Smooth muscle cell (in vitro differentiated cells): ENCODE measurements around the gene EED. TPM values are rescaled to one million over a fixed set of nuclear protein-coding genes. Genes with fewer than 3 reads are reported as not detected.
"Not testable (repeated sequence)": the region's sequence is repeated elsewhere in the genome, so short reads cannot be mapped to it uniquely, and the experiment has no call there.

Experiments used
- DNase-seq: peaks from one replicate; lab custom pipeline; 2025; ENCODE audit not compliant: unreplicated experiment; lab: John Stamatoyannopoulos, UW
- H2AFZ ChIP-seq: fragments of 200-600 bp; sonication (generic); 2 replicates; pipeline ENCODE4 v1.6.0; 2016; ENCODE audit warnings: antibody characterized with exemption, low read depth, mild to moderate bottlenecking
- H3F3A ChIP-seq: fragments of 200-600 bp; sonication (generic); 2 replicates; pipeline ENCODE4 v1.6.0; 2017; ENCODE audit warnings: antibody characterized with exemption, low read depth
- H3K27ac ChIP-seq: fragments of 200-600 bp; sonication (generic); 2 replicates; pipeline ENCODE4 v1.5.1; 2016; ENCODE audit warnings: low read depth, mild to moderate bottlenecking
- H3K27me3 ChIP-seq: fragments of 200-600 bp; sonication (generic); 2 replicates; pipeline ENCODE4 v1.6.1; 2016; ENCODE audit warnings: low read depth, mild to moderate bottlenecking
- H3K36me3 ChIP-seq: fragments of 200-600 bp; sonication (generic); 2 replicates; pipeline ENCODE4 v1.5.1; 2016; ENCODE audit warnings: low read depth
- H3K4me1 ChIP-seq: fragments of 200-600 bp; sonication (generic); 2 replicates; pipeline ENCODE4 v1.5.1; 2016; ENCODE audit warnings: low read depth
- H3K4me2 ChIP-seq: fragments of 200-600 bp; sonication (generic); 2 replicates; pipeline ENCODE4 v1.6.0; 2016; ENCODE audit warnings: mild to moderate bottlenecking
- H3K4me3 ChIP-seq: fragments of 200-600 bp; sonication (generic); 2 replicates; pipeline ENCODE4 v1.5.1; 2016; ENCODE audit warnings: mild to moderate bottlenecking
- H3K79me2 ChIP-seq: fragments of 200-600 bp; sonication (generic); 2 replicates; pipeline ENCODE4 v1.6.0; 2016; ENCODE audit warnings: low read depth, mild to moderate bottlenecking
- H3K9ac ChIP-seq: fragments of 200-600 bp; sonication (generic); 2 replicates; pipeline ENCODE4 v1.6.0; 2016; ENCODE audit warnings: low read depth
- H3K9me3 ChIP-seq: fragments of 200-600 bp; sonication (generic); replicated peaks from 2 replicates; pipeline ENCODE4 v1.5.1; 2016; ENCODE audit warnings: low read depth
- H4K20me1 ChIP-seq: fragments of 200-600 bp; sonication (generic); 2 replicates; pipeline ENCODE4 v1.6.0; 2016; ENCODE audit warnings: low read depth
- WGBS: methylation state at CpG from one replicate; pipeline ENCODE4 v1.1.7; 2016; ENCODE audit warnings: low lambda C conversion rate; 5-methylcytosine and 5-hydroxymethylcytosine counted together
- polyA plus RNA-seq: library from polyadenylated mRNA; unstranded; fragments of >200 nt; fragmentation: Nextera tagmentation; extraction: Ambion mirVana; gene quantifications from 2 replicates; pipeline ENCODE4 v1.2.1, GENCODE V29; 2016
- total RNA-seq: library from RNA; depleted of rRNA; stranded (reverse); fragments of >200 nt; gene quantifications from 2 replicates; pipeline ENCODE4 v1.2.3, GENCODE V29; 2014
- TF ChIP-seq, protein P1 (sequence below): fragments of 200-600 bp; sonication (generic); IDR thresholded peaks from 2 replicates; pipeline ENCODE4 v1.5.1; 2017; ENCODE audit warnings: borderline replicate concordance, mild to moderate bottlenecking, antibody characterized with exemption; ENCODE audit not compliant: insufficient read depth, poor library complexity, severe bottlenecking

The EED gene
- total and polyA plus RNA-seq, 2 experiments from 2014 or later = 18.6 to 38.7 TPM

DNA sequence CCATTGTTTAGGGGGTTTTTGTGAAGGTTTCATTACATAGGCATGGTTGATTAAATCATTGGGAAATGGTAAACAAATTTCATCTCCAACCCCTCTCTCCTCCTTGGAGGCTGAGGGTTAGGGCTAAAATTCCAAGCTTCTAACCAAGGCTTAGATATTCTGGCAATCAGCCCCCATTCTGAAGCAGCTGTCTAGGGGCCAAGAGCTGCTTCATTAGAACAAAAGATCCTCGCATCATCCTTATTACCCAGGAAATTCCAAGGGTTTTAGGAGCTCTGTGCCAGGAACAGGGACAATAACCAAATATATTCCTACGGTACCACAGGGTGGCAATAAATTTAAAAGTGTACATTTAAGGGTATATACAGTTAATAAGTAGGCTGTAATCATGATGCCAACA, 22.5 kb upstream of the EED start:
- H3K27me3 ChIP-seq = no peaks in the 10 kb centered on the region
- H3K9me3 ChIP-seq = no peaks in the 10 kb centered on the region
- H3K4me1 ChIP-seq = no peaks in the 10 kb centered on the region
- H3K4me2 ChIP-seq = no peak overlapping the region
- no peaks in the 10 kb centered on the region for H4K20me1 ChIP-seq
- 80% methylated on average over 2 of the region's 2 CpGs for WGBS
- TF ChIP-seq, protein P1, sequence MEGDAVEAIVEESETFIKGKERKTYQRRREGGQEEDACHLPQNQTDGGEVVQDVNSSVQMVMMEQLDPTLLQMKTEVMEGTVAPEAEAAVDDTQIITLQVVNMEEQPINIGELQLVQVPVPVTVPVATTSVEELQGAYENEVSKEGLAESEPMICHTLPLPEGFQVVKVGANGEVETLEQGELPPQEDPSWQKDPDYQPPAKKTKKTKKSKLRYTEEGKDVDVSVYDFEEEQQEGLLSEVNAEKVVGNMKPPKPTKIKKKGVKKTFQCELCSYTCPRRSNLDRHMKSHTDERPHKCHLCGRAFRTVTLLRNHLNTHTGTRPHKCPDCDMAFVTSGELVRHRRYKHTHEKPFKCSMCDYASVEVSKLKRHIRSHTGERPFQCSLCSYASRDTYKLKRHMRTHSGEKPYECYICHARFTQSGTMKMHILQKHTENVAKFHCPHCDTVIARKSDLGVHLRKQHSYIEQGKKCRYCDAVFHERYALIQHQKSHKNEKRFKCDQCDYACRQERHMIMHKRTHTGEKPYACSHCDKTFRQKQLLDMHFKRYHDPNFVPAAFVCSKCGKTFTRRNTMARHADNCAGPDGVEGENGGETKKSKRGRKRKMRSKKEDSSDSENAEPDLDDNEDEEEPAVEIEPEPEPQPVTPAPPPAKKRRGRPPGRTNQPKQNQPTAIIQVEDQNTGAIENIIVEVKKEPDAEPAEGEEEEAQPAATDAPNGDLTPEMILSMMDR = no peak
- no peak overlapping the region for H3K9ac ChIP-seq
- DNase-seq = no peak
- H3F3A ChIP-seq = no peaks in the 10 kb centered on the region
- no peak overlapping the region for H2AFZ ChIP-seq
- H3K27ac ChIP-seq = no peak overlapping the region
- H3K79me2 ChIP-seq = no peaks in the 10 kb centered on the region
- H3K36me3 ChIP-seq = no peaks in the 10 kb centered on the region
- H3K4me3 ChIP-seq = no peak overlapping the region

DNA sequence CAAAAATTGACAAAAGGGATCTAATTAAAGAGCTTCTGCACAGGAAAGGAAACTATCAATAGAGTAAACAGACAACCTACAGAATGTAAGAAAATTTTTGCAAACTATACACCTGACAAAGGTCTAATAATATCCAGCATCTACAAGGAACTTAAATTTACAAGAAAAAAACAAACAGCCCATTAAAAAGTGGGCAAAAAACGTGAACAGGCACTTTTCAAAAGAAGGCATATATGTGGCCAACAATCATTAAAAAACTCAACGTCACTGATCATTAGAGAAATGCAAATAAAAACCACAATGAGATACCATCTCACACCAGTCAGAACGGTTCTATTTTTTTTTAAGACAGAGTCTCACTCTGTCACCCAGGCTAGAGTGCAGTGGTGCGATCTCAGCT, 20.0 kb upstream of the EED start:
- H3K4me1 ChIP-seq, H3K79me2 ChIP-seq, H3K27me3 ChIP-seq, H2AFZ ChIP-seq, H3K4me3 ChIP-seq, H3K4me2 ChIP-seq, H3K9me3 ChIP-seq, DNase-seq, H3K27ac ChIP-seq, H3K36me3 ChIP-seq, H3K9ac ChIP-seq, H3F3A ChIP-seq, H4K20me1 ChIP-seq: not testable (repeated sequence)
- WGBS = 86% methylated on average over 4 of the region's 4 CpGs

DNA sequence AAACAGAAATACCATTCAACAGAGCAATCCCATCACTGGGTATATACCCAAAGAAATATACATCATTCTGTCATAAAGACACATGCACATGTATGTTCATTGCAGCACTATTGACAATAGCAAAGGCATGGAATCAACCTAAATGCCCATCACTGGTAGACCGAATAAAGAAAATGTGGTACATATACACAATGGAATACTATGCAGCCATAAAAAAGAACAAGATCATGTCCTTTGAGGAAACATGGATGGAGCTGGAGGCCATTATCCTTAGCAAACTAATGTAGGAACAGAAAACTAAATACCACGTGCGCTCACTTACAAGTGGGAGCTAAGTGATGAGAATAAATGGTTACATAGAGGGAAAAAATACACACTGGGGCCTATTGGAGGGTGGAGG, 19.2 kb upstream of the EED start:
- H3K9me3 ChIP-seq, H3F3A ChIP-seq, DNase-seq, H3K36me3 ChIP-seq, H3K9ac ChIP-seq, H3K4me1 ChIP-seq, H3K4me3 ChIP-seq, H4K20me1 ChIP-seq, H2AFZ ChIP-seq, H3K79me2 ChIP-seq, H3K27ac ChIP-seq, H3K27me3 ChIP-seq, H3K4me2 ChIP-seq: not testable (repeated sequence)
- 96% methylated on average over 3 of the region's 3 CpGs for WGBS

DNA sequence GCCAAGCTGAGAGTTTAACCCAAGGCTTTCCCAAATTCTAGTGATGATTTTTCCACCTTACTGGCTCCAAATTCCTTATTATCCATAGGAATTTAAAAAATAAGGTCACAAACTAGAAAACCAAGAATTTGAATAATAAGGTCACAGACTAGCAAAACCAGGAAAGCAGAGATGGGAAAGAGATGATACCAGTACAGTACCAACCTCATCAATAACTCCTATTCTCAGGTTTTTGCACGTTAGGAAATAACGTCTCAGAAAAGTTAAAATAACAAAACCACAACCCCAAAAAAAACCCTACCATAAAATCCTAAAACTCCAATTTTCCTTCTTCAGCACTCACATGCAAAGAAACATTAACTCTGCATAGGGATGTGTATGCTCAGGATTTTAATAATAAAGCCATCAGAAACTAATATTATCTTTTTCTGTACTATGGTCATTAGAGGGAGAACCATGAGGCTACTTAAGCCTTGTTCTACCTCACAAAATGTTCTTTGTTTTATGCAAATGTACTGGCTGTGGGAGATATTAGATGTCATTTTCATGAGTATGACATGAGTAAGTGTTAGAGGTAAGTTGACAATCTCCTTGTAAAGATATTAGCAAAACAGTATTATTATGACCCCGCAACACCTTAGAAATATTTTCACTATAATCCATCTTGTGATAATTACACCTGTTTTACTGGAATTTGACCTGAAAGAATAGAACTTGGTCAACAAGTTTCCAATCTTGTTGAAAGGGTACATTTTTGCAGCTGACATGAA, 16.1 kb upstream of the EED start:
- H2AFZ ChIP-seq = no peak overlapping the region
- H3K4me3 ChIP-seq = no peak overlapping the region
- DNase-seq = no peak
- no peaks in the 10 kb centered on the region for H3K27me3 ChIP-seq
- TF ChIP-seq, protein P1 = no peak
- no peak overlapping the region for H3K4me2 ChIP-seq
- no peaks in the 10 kb centered on the region for H3K9me3 ChIP-seq
- WGBS = 87% methylated on average over 3 of the region's 3 CpGs
- no peaks in the 10 kb centered on the region for H4K20me1 ChIP-seq
- H3K9ac ChIP-seq = no peak overlapping the region
- no peaks in the 10 kb centered on the region for H3K36me3 ChIP-seq
- H3F3A ChIP-seq = peaks cover 4% of the 10 kb centered on the region
- H3K27ac ChIP-seq = no peak overlapping the region
- H3K4me1 ChIP-seq = no peaks in the 10 kb centered on the region
- no peaks in the 10 kb centered on the region for H3K79me2 ChIP-seq

- H3K4me3 ChIP-seq, H4K20me1 ChIP-seq, H3K79me2 ChIP-seq, H3K27me3 ChIP-seq, DNase-seq, H3K9me3 ChIP-seq, H3K36me3 ChIP-seq, H3F3A ChIP-seq, H3K4me1 ChIP-seq, H3K9ac ChIP-seq, H2AFZ ChIP-seq, H3K27ac ChIP-seq, H3K4me2 ChIP-seq: not testable (repeated sequence)
- 85% methylated on average over 3 of the region's 3 CpGs for WGBS
Measured at GRCh38 chr11:86229039-86229330, 15.6 kb upstream of the EED start.
